ENCODE results near the gene OR51I2.

Gene OR51I2

GRCh38 chr11:5449023-5449422, at the start of gene OR51I2:
Gene OR51I2, plus strand, starts transcription at chr11:5449323. Its CDS starts 4,166 bp downstream, at chr11:5453489.
- no peak for DNase-seq

- no peak for DNase-seq
Measured at GRCh38 chr11:5405173-5405572, 44.0 kb upstream of the OR51I2 start.

- no peak for DNase-seq
Measured at GRCh38 chr11:5420993-5421392, 28.1 kb upstream of the OR51I2 start.

GRCh38 chr11:5421811-5422210, 27.3 kb upstream of the OR51I2 start, which contains the start of gene OR51Q1:
Gene OR51Q1, plus strand, starts transcription at chr11:5422111. Its CDS starts 90 bp downstream, at chr11:5422201.
- DNase-seq, result no peak

- no peak for DNase-seq
Measured at GRCh38 chr11:5423131-5423530, 26.0 kb upstream of the OR51I2 start.

- DNase-seq, result no peak
Measured at GRCh38 chr11:5441414-5441813, 7.7 kb upstream of the OR51I2 start, which contains the start of gene OR51I1. Gene OR51I1, minus strand, starts transcription at chr11:5441514. Its CDS starts 0 bp downstream, at chr11:5441514.

GRCh38 chr11:5443835-5444393, 5.2 kb upstream of the OR51I2 start:
- DNase-seq, result no peak

- DNase-seq, result no peak
Measured at GRCh38 chr11:5449432-5449831, 309 bp downstream of the OR51I2 start.

- DNase-seq, result no peak
Measured at GRCh38 chr11:5460983-5461621, 12.0 kb downstream of the OR51I2 start.

GRCh38 chr11:5467527-5467926, 18.4 kb downstream of the OR51I2 start:
- DNase-seq, result no peak

- DNase-seq, result no peak
Measured at GRCh38 chr11:5473921-5474320, 24.8 kb downstream of the OR51I2 start.

GRCh38 chr11:5476186-5476819, 27.2 kb downstream of the OR51I2 start:
- no peak for DNase-seq

- no peak for DNase-seq
Measured at GRCh38 chr11:5486003-5486402, 36.9 kb downstream of the OR51I2 start.

- DNase-seq, result no peak
Measured at GRCh38 chr11:5486421-5486820, 37.3 kb downstream of the OR51I2 start.

GRCh38 chr11:5488385-5488784, 39.3 kb downstream of the OR51I2 start, which contains the start of gene OR52D1:
Gene OR52D1, plus strand, starts transcription at chr11:5488685. Its CDS starts 22 bp downstream, at chr11:5488707.
- no peak for DNase-seq

GRCh38 chr11:5488798-5489399, 39.8 kb downstream of the OR51I2 start:
- DNase-seq, result no peak

- no peak for DNase-seq
Measured at GRCh38 chr11:5489576-5490357, 40.6 kb downstream of the OR51I2 start.

- no peak for DNase-seq
Measured at GRCh38 chr11:5499671-5500070, 50.5 kb downstream of the OR51I2 start.

- DNase-seq, result no peak
Measured at GRCh38 chr11:5500393-5500801, 51.3 kb downstream of the OR51I2 start.

GRCh38 chr11:5504403-5504921, 55.3 kb downstream of the OR51I2 start:
- no peak for DNase-seq

GRCh38 chr11:5505363-5506048, 56.4 kb downstream of the OR51I2 start:
- DNase-seq, result no peak

All from NK-92 treated with Interleukin-12 subunit alpha and Interleukin-12 subunit beta, amount 100 ng/mL, for 24 hours (cell line).